Esophagus muscularis mucosa (tissue), 4 donors: ENCODE results near the gene DHPS. TPM values are rescaled to one million over a fixed set of nuclear protein-coding genes. Genes with fewer than 3 reads are reported as not detected.
A peak's percentile ranks its signal among the peaks of the same experiment; 100 is the strongest.
"Not testable (repeated sequence)": the region's sequence is repeated elsewhere in the genome, so short reads cannot be mapped to it uniquely, and the experiment has no call there.

Experiments used
- DNase-seq: peaks from one replicate; pipeline ENCODE4 v3.0.0-alpha.2; 2017; ENCODE audit errors: extremely low spot score
- H3K27ac ChIP-seq, 4 donors: fragments of 200-600 bp; sonication (generic); replicated peaks in 1 of 4; 1 replicate in 3 of 4; 2 replicates in 1 of 4; pipeline ENCODE4 v1.5.1; 2016 to 2019; ENCODE audit warnings: mild to moderate bottlenecking in 1 of 4
- H3K27me3 ChIP-seq, 4 donors: fragments of 200-600 bp; sonication (generic); one replicate each; pipeline versions ENCODE4 v1.5.1 to v1.6.0; 2016 to 2019
- H3K36me3 ChIP-seq, 4 donors: fragments of 200-600 bp; sonication (generic); one replicate each; pipeline ENCODE4 v1.5.1; 2016 to 2019
- H3K4me1 ChIP-seq, 4 donors: fragments of 200-600 bp; sonication (generic); one replicate each; pipeline ENCODE4 v1.5.1; 2016 to 2019
- H3K4me3 ChIP-seq, 4 donors: fragments of 200-600 bp; sonication (generic); 1 replicate in 2 of 4; 2 replicates in 2 of 4; pipeline ENCODE4 v1.5.1; 2016 to 2019; ENCODE audit warnings: mild to moderate bottlenecking in 4 of 4, moderate library complexity in 1 of 4
- H3K9me3 ChIP-seq, 4 donors: fragments of 200-600 bp; sonication (generic); 1 replicate in 3 of 4; 2 replicates in 1 of 4; pipeline ENCODE4 v1.5.1; 2016 to 2019
- CTCF ChIP-seq, 3 experiments: fragments of 200-600 bp in 2 of 3; fragments of 450-650 bp in 1 of 3; sonication (generic) in 2 of 3; IDR thresholded peaks; one replicate each; pipeline ENCODE4 v1.5.1; 2017 to 2019; ENCODE audit warnings: antibody characterized with exemption in 3 of 3, mild to moderate bottlenecking in 2 of 3, moderate library complexity in 1 of 3
- EP300 ChIP-seq: sonication (generic); formaldehyde crosslinking; IDR thresholded peaks from one replicate; pipeline ENCODE4 v1.6.1; 2017; ENCODE audit warnings: antibody characterized with exemption
- POLR2A ChIP-seq: fragments of 450-650 bp; IDR thresholded peaks from one replicate; pipeline ENCODE4 v1.6.1; 2017; ENCODE audit warnings: antibody characterized with exemption, moderate library complexity, mild to moderate bottlenecking, low read depth
- POLR2AphosphoS5 ChIP-seq, 2 donors: sonication (generic); formaldehyde crosslinking; IDR thresholded peaks; one replicate each; pipeline ENCODE4 v1.6.1; 2017; ENCODE audit warnings: antibody characterized with exemption in 2 of 2
- WGBS: methylation state at CpG from one replicate; pipeline ENCODE4 v1.1.5; 2018; 5-methylcytosine and 5-hydroxymethylcytosine counted together
- intact Hi-C: fragments of 100-400 bp; cut with DNase I; formaldehyde crosslinking; loops from one replicate; pipeline ENCODE4 v1.15.1; 2023
- total RNA-seq, 4 donors: library from RNA; depleted of rRNA; stranded (reverse); fragments of >200 nt; gene quantifications; one replicate each; pipeline versions ENCODE4 v1.1.0 to v1.2.1, GENCODE V29; 2016

Gene DHPS
- total RNA-seq, 4 donors from 2014 or later = 74.3 to 92.3 (median 85.0) TPM

GRCh38 chr19:12646551-12646950 is 35.1 kb downstream of the DHPS start:
- H3K27me3 ChIP-seq = no peaks in the 10 kb centered on the region
- H3K27ac ChIP-seq = no peak overlapping the region
- intact Hi-C loops = no loop called here
- H3K36me3 ChIP-seq = peaks cover 0 to 7% (median 0%) of the 10 kb centered on the region in 4 donors
- H3K9me3 ChIP-seq = no peaks in the 10 kb centered on the region
- 86% methylated on average over 10 of the region's 10 CpGs for WGBS
- no peak for DNase-seq
- no peak for TF ChIP-seq CTCF (IDR thresholded peaks at IDR 0.05)
- H3K4me3 ChIP-seq = no peak overlapping the region
- peaks cover 11 to 22% (median 15%) of the 10 kb centered on the region in 4 donors for H3K4me1 ChIP-seq

- intact Hi-C loops, H3K27me3 ChIP-seq, H3K27ac ChIP-seq, H3K36me3 ChIP-seq, H3K4me3 ChIP-seq, DNase-seq, H3K9me3 ChIP-seq: not testable (repeated sequence)
- peaks cover 20 to 31% (median 28%) of the 10 kb centered on the region in 4 donors for H3K4me1 ChIP-seq
- 93% methylated on average over 14 of the region's 14 CpGs for WGBS
Measured at GRCh38 chr19:12643716-12644115, 38.0 kb downstream of the DHPS start.

- no peaks in the 10 kb centered on the region for H3K27me3 ChIP-seq
- H3K9me3 ChIP-seq = no peaks in the 10 kb centered on the region
- H3K4me3 ChIP-seq = no peak overlapping the region
- 95% methylated on average over 20 of the region's 26 CpGs for WGBS
- intact Hi-C loops = no loop called here
- DNase-seq = no peak
- TF ChIP-seq POLR2AphosphoS5 (IDR thresholded peaks at IDR 0.05) (no peak), CTCF (IDR thresholded peaks at IDR 0.05) (no peak), EP300 (no peak)
- H3K36me3 ChIP-seq = no peaks in the 10 kb centered on the region
- no peak overlapping the region for H3K27ac ChIP-seq
- H3K4me1 ChIP-seq = peaks cover 9 to 19% (median 16%) of the 10 kb centered on the region in 4 donors
Measured at GRCh38 chr19:12642506-12642905, 39.2 kb downstream of the DHPS start.

- Histone ChIP-seq H3K9me3 (no peaks in the 10 kb centered on the region), H3K36me3 (no peaks in the 10 kb centered on the region), H3K27ac (no peak overlapping the region), H3K4me1 (peaks cover 9 to 14% (median 12%) of the 10 kb centered on the region in 4 donors), H3K4me3 (no peak overlapping the region), H3K27me3 (no peaks in the 10 kb centered on the region)
- intact Hi-C loops = no loop called here
- no peak for TF ChIP-seq EP300
- no peak for TF ChIP-seq POLR2A
- no peak for TF ChIP-seq POLR2AphosphoS5 (IDR thresholded peaks at IDR 0.05)
- no peak for TF ChIP-seq CTCF (IDR thresholded peaks at IDR 0.05)
- DNase-seq = no peak
- 74% methylated on average over 13 of the region's 13 CpGs for WGBS
Measured at GRCh38 chr19:12641456-12641855, 40.2 kb downstream of the DHPS start.

GRCh38 chr19:12639901-12640613 is 41.6 kb downstream of the DHPS start:
- intact Hi-C loops = no loop called here
- H3K4me3 ChIP-seq = peak overlapping the region; percentile 31 to 53 (median 37)
- 30% methylated on average over 8 of the region's 39 CpGs for WGBS
- TF ChIP-seq POLR2AphosphoS5 (IDR thresholded peaks at IDR 0.05) = peak in 1 of 2 donors; percentile 53
- no peak for TF ChIP-seq EP300
- TF ChIP-seq CTCF (IDR thresholded peaks at IDR 0.05) = peak; percentile 68 to 88 (median 75)
- peak; percentile 93 for DNase-seq
- H3K9me3 ChIP-seq = no peaks in the 10 kb centered on the region
- H3K27me3 ChIP-seq = no peaks in the 10 kb centered on the region
- peaks cover 9 to 14% (median 12%) of the 10 kb centered on the region in 4 donors for H3K4me1 ChIP-seq
- no peak overlapping the region for H3K27ac ChIP-seq
- H3K36me3 ChIP-seq = no peaks in the 10 kb centered on the region
